Esophagus (tissue), 2 donors: ENCODE measurements around the gene HNRNPH1. TPM values are rescaled to one million over a fixed set of nuclear protein-coding genes. Genes with fewer than 3 reads are reported as not detected.

Experiments used
- H3K27ac ChIP-seq, 2 donors: one replicate each; pipeline ENCODE4 v1.5.1; 2013; ENCODE audit warnings: low read depth in 2 of 2, mild to moderate bottlenecking in 2 of 2, inconsistent platforms in 1 of 2, low read length in 1 of 2, moderate library complexity in 1 of 2
- H3K27me3 ChIP-seq, 2 donors: one replicate each; pipeline ENCODE4 v1.6.1; 2013; ENCODE audit warnings: low read length in 2 of 2, control low read depth in 1 of 2, mild to moderate bottlenecking in 1 of 2; ENCODE audit not compliant: insufficient read depth in 2 of 2, control insufficient read depth in 1 of 2
- H3K36me3 ChIP-seq, 2 donors: one replicate each; pipeline ENCODE4 v1.6.1; 2013; ENCODE audit warnings: low read length in 1 of 2; ENCODE audit not compliant: control insufficient read depth in 2 of 2, insufficient read depth in 2 of 2
- H3K4me1 ChIP-seq, 2 donors: one replicate each; pipeline ENCODE4 v1.6.1; 2013; ENCODE audit warnings: low read length in 1 of 2; ENCODE audit not compliant: control insufficient read depth in 2 of 2, insufficient read depth in 2 of 2
- H3K4me3 ChIP-seq, 2 donors: one replicate each; pipeline ENCODE4 v1.5.1; 2013; ENCODE audit warnings: low read length in 2 of 2, mild to moderate bottlenecking in 2 of 2, low read depth in 1 of 2, moderate library complexity in 1 of 2
- H3K9me3 ChIP-seq, 2 donors: one replicate each; pipeline ENCODE4 v1.6.1; 2013; ENCODE audit warnings: mild to moderate bottlenecking in 2 of 2, low read depth in 1 of 2, low read length in 1 of 2, moderate library complexity in 1 of 2; ENCODE audit not compliant: control insufficient read depth in 2 of 2, insufficient read depth in 1 of 2
- WGBS, 2 donors: extraction: QIAGEN DNeasy Blood & Tissue Kit; methylation state at CpG; one replicate each; pipeline ENCODE4 v1.1.7; 2013; 5-methylcytosine and 5-hydroxymethylcytosine counted together
- polyA plus RNA-seq, 2 donors: library from polyadenylated mRNA; stranded (reverse); fragments of 200-250 nt; gene quantifications; one replicate each; pipeline ENCODE4 v1.2.3, GENCODE V29; 2013
- donor health status: healthy with polysubstance abuse.
- donor health status: Bipolar disorder and iron deficiency.

Gene HNRNPH1
- polyA plus RNA-seq, 2 donors: 156 to 247 TPM

DNA sequence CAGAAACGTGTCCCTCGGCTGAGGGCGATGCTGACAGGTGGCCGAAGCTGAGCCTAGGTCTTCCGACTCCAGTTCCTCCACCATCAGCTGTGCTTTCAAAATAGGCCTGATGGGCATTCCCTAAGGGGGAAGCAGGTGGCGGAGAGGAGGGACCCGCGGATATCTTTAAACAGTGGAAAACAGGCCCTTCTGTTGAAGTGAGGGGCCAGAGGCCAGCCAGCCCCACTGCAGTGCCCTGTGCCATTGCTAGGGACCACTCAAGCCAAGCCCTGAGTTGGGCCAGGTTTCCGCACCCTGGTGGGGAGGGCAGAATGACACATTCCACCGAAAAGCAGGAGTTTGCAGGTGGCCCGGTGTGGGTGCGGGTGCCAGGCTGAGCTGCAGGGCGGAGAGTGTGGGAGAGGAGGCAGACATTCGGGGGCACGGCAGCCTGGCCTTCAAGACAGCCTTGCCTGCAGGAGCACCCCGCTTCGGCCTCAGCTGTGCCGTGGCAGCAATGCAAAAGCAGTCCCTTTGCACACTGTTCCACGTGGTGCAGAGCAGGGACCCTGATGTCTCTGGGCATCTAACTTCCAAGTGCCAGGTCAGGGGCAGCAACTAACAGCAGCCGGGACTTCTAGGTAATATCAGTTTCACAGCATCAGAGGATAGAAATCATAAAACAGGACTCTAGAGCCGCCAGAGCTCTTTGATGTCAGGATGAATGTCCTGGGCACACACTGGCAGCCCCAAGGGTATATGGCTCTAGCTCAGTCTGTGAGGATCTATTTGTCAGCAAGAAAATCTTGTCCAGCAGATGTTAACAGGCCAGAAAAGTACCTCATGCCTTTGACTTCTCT lies 17.2 kb downstream of the HNRNPH1 start:
- Histone ChIP-seq H3K4me3 (no peak overlapping the region), H3K27me3 (no peaks in the 10 kb centered on the region), H3K4me1 (peaks cover 0 to 22% of the 10 kb centered on the region in 2 donors), H3K36me3 (peaks cover 15 to 46% of the 10 kb centered on the region in 2 donors), H3K27ac (peak overlapping the region; percentile 50 to 54), H3K9me3 (no peaks in the 10 kb centered on the region)
- 70 to 73% methylated on average over 21 of the region's 21 CpGs for WGBS, 2 donors

DNA sequence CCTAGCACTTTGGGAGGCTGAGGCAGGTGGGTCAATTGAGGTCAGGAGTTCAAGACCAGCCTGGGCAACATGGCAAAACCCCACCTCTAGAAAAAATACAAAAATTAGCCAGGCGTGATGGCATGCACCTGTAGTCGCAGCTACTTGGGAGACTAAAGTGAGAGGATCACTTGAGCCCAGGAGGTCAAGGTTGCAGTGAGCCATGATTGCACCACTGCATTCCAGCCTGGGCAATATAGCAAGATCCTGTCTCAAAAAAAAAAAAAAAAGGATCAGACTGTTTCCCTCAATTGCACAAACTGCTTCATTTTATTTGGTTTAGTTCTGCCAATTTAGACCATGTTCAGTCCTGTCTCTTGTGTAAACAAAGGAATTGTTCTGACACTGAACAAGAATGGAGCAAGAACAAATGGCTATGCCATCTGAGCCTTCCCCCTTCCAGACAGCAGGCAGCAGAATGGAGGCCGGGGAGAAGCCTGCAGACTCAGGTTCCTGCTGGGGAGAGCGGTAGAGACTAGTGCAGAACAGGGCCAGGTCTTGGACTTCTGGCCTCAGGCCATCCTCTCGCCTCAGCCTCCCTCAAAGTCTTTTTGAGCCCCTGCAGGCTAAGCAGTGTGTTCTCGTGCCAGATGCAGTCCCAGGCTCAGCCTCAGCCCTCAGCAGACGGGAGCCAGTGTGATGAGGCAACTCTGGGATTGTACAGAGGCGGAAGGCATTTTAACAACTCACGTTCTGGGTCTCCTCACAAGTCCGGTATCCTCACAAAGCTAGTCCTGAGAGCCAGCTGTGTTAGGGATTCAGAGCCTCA lies 18.2 kb downstream of the HNRNPH1 start:
- peak overlapping the region; percentile 50 to 54 for H3K27ac ChIP-seq
- peaks cover 12 to 47% of the 10 kb centered on the region in 2 donors for H3K36me3 ChIP-seq
- 47 to 62% methylated on average over 10 of the region's 10 CpGs for WGBS, 2 donors
- H3K27me3 ChIP-seq: no peaks in the 10 kb centered on the region
- no peak overlapping the region for H3K4me3 ChIP-seq
- H3K4me1 ChIP-seq: peaks cover 0 to 20% of the 10 kb centered on the region in 2 donors
- no peaks in the 10 kb centered on the region for H3K9me3 ChIP-seq

DNA sequence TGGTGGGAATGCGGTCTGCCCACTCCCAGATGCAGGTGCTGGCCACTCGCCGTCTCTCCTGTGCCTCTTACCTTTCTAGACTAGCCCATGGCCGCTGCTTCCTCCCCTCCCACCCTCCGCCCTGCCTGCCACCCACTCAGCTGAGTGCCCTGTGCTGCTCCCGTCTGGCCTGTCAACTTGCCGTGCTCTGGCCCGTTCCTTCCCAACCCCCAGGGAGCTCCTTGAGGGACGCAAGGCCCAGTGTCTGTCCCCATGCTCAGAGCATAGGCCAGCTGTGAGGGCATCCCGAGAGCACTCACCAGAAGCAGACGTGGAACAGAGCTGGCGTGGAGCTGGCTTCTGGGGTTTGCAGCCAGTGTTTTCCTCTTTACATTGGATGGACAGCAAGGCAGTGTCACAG lies 20.2 kb downstream of the HNRNPH1 start:
- peaks cover 0 to 24% of the 10 kb centered on the region in 2 donors for H3K4me1 ChIP-seq
- H3K4me3 ChIP-seq: no peak overlapping the region
- H3K27ac ChIP-seq: no peak overlapping the region
- peaks cover 18 to 57% of the 10 kb centered on the region in 2 donors for H3K36me3 ChIP-seq
- no peaks in the 10 kb centered on the region for H3K27me3 ChIP-seq
- 90 to 93% methylated on average over 12 of the region's 12 CpGs for WGBS, 2 donors
- no peaks in the 10 kb centered on the region for H3K9me3 ChIP-seq

GRCh38 chr5:179601871-179602625 lies 21.4 kb downstream of the HNRNPH1 start:
- peaks cover 23 to 55% of the 10 kb centered on the region in 2 donors for H3K36me3 ChIP-seq
- H3K4me1 ChIP-seq: peaks cover 0 to 21% of the 10 kb centered on the region in 2 donors
- H3K4me3 ChIP-seq: no peak overlapping the region
- no peaks in the 10 kb centered on the region for H3K9me3 ChIP-seq
- H3K27ac ChIP-seq: no peak overlapping the region
- no peaks in the 10 kb centered on the region for H3K27me3 ChIP-seq
- 93 to 96% methylated on average over 18 of the region's 18 CpGs for WGBS, 2 donors

GRCh38 chr5:179599973-179600372 lies 23.5 kb downstream of the HNRNPH1 start:
- H3K27me3 ChIP-seq: no peaks in the 10 kb centered on the region

DNA sequence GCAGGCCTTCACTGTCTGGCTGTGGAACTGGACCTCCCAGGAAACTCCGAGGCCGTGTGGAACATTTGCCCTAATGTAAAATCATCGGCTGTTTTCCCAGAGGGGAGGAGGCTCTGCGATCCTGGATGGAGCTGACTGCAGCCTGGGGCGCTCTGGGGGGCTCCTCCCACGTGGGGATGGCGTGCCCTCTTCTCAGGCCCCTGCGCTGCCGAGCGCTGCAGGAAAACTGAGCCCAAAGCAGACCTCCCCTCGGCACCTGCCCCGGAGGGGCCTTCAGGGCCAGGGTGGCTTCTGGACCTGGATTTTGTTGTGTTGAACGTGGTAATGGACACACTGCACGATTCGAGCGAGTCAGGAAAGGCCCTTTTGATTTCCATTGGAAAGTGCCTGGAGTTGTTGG lies 23.9 kb downstream of the HNRNPH1 start:
- H3K9me3 ChIP-seq: no peaks in the 10 kb centered on the region
- WGBS, 2 donors: 85 to 87% methylated on average over 16 of the region's 16 CpGs
- no peak overlapping the region for H3K4me3 ChIP-seq
- no peaks in the 10 kb centered on the region for H3K27me3 ChIP-seq
- no peak overlapping the region for H3K27ac ChIP-seq
- H3K4me1 ChIP-seq: peaks cover 0 to 7% of the 10 kb centered on the region in 2 donors
- peaks cover 22 to 52% of the 10 kb centered on the region in 2 donors for H3K36me3 ChIP-seq

More at GRCh38 chr5:179599973-179600372, 23.5 kb downstream of the HNRNPH1 start:
- no peaks in the 10 kb centered on the region for H3K9me3 ChIP-seq
- H3K27ac ChIP-seq: no peak overlapping the region
- 54 to 79% methylated on average over 9 of the region's 9 CpGs for WGBS, 2 donors
- H3K4me3 ChIP-seq: no peak overlapping the region
- H3K36me3 ChIP-seq: peaks cover 22 to 50% of the 10 kb centered on the region in 2 donors
- peaks cover 0 to 7% of the 10 kb centered on the region in 2 donors for H3K4me1 ChIP-seq

DNA sequence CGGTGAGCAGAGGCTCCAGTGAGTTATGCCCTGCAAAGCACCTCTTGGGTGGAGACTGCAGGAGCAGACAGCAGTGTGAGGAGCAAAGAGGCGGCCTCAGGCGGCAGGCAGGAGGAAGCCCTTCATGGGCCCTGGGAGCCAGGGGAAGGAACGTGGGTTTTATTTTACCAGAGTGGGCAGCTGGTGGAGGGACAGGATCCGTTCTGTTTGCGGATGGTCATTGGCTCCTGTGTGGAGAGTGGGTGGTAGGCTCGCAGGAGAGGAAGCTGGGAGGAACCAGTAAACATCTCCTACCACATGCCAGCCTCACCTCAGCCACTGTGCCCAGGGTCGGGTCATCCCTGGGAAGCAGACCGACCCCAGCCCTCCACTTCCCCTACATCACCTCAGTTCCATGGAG lies 24.4 kb downstream of the HNRNPH1 start:
- Histone ChIP-seq H3K27ac (no peak overlapping the region), H3K9me3 (no peaks in the 10 kb centered on the region), H3K4me1 (peaks cover 0 to 7% of the 10 kb centered on the region in 2 donors), H3K4me3 (no peak overlapping the region), H3K36me3 (peaks cover 22 to 55% of the 10 kb centered on the region in 2 donors), H3K27me3 (no peaks in the 10 kb centered on the region)
- WGBS, 2 donors: 79 to 89% methylated on average over 8 to 9 of the region's 9 CpGs

- peaks cover 0 to 7% of the 10 kb centered on the region in 2 donors for H3K4me1 ChIP-seq
- peaks cover 15 to 48% of the 10 kb centered on the region in 2 donors for H3K36me3 ChIP-seq
- no peaks in the 10 kb centered on the region for H3K27me3 ChIP-seq
- no peak overlapping the region for H3K27ac ChIP-seq
- 85 to 88% methylated on average over 13 of the region's 13 CpGs for WGBS, 2 donors
- H3K4me3 ChIP-seq: no peak overlapping the region
- no peaks in the 10 kb centered on the region for H3K9me3 ChIP-seq
These were observed 27.1 kb downstream of the HNRNPH1 start for GRCh38 chr5:179596421-179596820.

DNA sequence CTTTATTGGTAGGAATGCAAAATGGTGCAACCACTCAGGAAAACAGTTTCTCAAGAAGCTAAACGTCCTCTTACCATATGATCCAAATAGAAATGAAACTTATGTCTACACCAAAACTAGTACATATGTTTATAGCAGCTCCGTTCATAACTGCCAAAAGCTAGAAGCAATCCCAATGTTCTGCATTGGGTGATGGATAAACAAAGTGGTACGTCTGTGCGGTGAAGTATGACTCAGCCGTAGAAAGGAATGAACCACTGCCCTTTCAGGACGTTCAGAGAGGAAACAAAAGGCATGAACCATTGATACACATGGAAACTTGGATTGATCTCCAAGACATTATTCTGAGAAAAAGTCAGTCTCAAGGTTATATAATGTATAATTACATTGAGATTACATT lies 27.6 kb downstream of the HNRNPH1 start:
- Histone ChIP-seq H3K4me1 (peaks cover 0 to 7% of the 10 kb centered on the region in 2 donors), H3K27ac (no peak overlapping the region), H3K36me3 (peaks cover 17 to 45% of the 10 kb centered on the region in 2 donors), H3K9me3 (no peaks in the 10 kb centered on the region), H3K27me3 (no peaks in the 10 kb centered on the region), H3K4me3 (no peak overlapping the region)
- 64 to 68% methylated on average over 6 of the region's 6 CpGs for WGBS, 2 donors
